ENCODE data around the gene MBP. TPM values are rescaled to one million over a fixed set of nuclear protein-coding genes. Genes with fewer than 3 reads are reported as not detected.

Gene MBP
- total RNA-seq, 2 experiments from 2014 or later: 13.5 to 28.9 TPM

- POLR2A ChIA-PET: interaction anchor here (0.7 kb wide), 1 partner anchor 39 kb away, joined by 3 read pairs; no protein-coding TSS in a partner anchor
- DNase-seq (ENCODE audit: low spot score): no peak
- H3K27ac ChIP-seq (ENCODE audit: low read depth, low read length, poor library complexity, severe bottlenecking): no peak overlapping the region
- CTCF ChIA-PET (ENCODE audit: unreplicated experiment): no interaction called here
- H3K79me2 ChIP-seq (ENCODE audit: insufficient read depth, low read depth, low read length): peaks cover 13% of the 10 kb centered on the region; the same call in 1 of the 2 replicates
- no peak overlapping the region for H3K4me2 ChIP-seq (ENCODE audit: low read length)
- intact Hi-C loops (cut with micrococcal nuclease; ENCODE audit: unreplicated experiment): no loop called here
- no peak for TF ChIP-seq EZH2phosphoT487 (IDR thresholded peaks at IDR 0.05; ENCODE audit: borderline replicate concordance, low read depth, low read length)
- TF ChIP-seq, protein P1, sequence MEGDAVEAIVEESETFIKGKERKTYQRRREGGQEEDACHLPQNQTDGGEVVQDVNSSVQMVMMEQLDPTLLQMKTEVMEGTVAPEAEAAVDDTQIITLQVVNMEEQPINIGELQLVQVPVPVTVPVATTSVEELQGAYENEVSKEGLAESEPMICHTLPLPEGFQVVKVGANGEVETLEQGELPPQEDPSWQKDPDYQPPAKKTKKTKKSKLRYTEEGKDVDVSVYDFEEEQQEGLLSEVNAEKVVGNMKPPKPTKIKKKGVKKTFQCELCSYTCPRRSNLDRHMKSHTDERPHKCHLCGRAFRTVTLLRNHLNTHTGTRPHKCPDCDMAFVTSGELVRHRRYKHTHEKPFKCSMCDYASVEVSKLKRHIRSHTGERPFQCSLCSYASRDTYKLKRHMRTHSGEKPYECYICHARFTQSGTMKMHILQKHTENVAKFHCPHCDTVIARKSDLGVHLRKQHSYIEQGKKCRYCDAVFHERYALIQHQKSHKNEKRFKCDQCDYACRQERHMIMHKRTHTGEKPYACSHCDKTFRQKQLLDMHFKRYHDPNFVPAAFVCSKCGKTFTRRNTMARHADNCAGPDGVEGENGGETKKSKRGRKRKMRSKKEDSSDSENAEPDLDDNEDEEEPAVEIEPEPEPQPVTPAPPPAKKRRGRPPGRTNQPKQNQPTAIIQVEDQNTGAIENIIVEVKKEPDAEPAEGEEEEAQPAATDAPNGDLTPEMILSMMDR (conservative IDR thresholded peaks at IDR 0.05; ENCODE audit: low read length): no peak
- no peak overlapping the region for H3K4me3 ChIP-seq (ENCODE audit: low read depth, low read length, poor library complexity, severe bottlenecking)
- peaks cover 17% of the 10 kb centered on the region for H3K4me1 ChIP-seq (ENCODE audit: insufficient read depth, low read length, poor library complexity, severe bottlenecking)
- H4K20me1 ChIP-seq (ENCODE audit: insufficient read depth, low read length): no peaks in the 10 kb centered on the region
- BruUV-seq (replicated peaks): no TSS peak
- H3K36me3 ChIP-seq (ENCODE audit: insufficient read depth, low read length): no peaks in the 10 kb centered on the region; the same call in 1 of the 2 replicates
- no peaks in the 10 kb centered on the region for H3K9me2 ChIP-seq (ENCODE audit: insufficient read depth, low read length)
- H2AFZ ChIP-seq (ENCODE audit: low read length): no peak overlapping the region
- no peaks in the 10 kb centered on the region for H3K9me3 ChIP-seq (ENCODE audit: low read length)
Observed at GRCh38 chr18:77135339-77136075, 2.9 kb upstream of the MBP start.

GRCh38 chr18:77134611-77135010, 2.0 kb upstream of the MBP start:
- Histone ChIP-seq H3K9me3 (ENCODE audit: low read length) (no peaks in the 10 kb centered on the region), H3K9me2 (ENCODE audit: insufficient read depth, low read length) (no peaks in the 10 kb centered on the region), H3K4me1 (ENCODE audit: insufficient read depth, low read length, poor library complexity, severe bottlenecking) (peaks cover 20% of the 10 kb centered on the region), H3K4me2 (ENCODE audit: low read length) (no peak overlapping the region), H3K4me3 (ENCODE audit: low read depth, low read length, poor library complexity, severe bottlenecking) (no peak overlapping the region), H3K36me3 (ENCODE audit: insufficient read depth, low read length) (peaks cover under 1% of the 10 kb centered on the region), H3K27ac (ENCODE audit: low read depth, low read length, poor library complexity, severe bottlenecking) (no peak overlapping the region), H4K20me1 (ENCODE audit: insufficient read depth, low read length) (no peaks in the 10 kb centered on the region), H2AFZ (ENCODE audit: low read length) (no peak overlapping the region), H3K79me2 (ENCODE audit: insufficient read depth, low read depth, low read length) (peaks cover 13% of the 10 kb centered on the region; the same call in 1 of the 2 replicates)
- intact Hi-C loops (cut with micrococcal nuclease; ENCODE audit: unreplicated experiment): loop anchor here (5.0 kb wide), 1 partner anchor 37 kb away; no protein-coding TSS in a partner anchor
- no TSS peak for BruUV-seq (replicated peaks)
- TF ChIP-seq, protein P1 (conservative IDR thresholded peaks at IDR 0.05; ENCODE audit: low read length): no peak
- no peak for TF ChIP-seq EZH2phosphoT487 (IDR thresholded peaks at IDR 0.05; ENCODE audit: borderline replicate concordance, low read depth, low read length)
- no peak for DNase-seq (ENCODE audit: low spot score)
- POLR2A ChIA-PET: no interaction called here
- CTCF ChIA-PET (ENCODE audit: unreplicated experiment): no interaction called here

Measured in OCI-LY7 (cell line).